Anterior cingulate cortex (tissue), 58 donors: ENCODE results near the gene CABP1.
"Not testable (repeated sequence)": the region's sequence is repeated elsewhere in the genome, so short reads cannot be mapped to it uniquely, and the experiment has no call there.

Source experiments
- DNase-seq, 58 donors: peaks; one replicate each; lab custom pipeline; 2025; lab: John Stamatoyannopoulos, UW

Gene CABP1

DNA sequence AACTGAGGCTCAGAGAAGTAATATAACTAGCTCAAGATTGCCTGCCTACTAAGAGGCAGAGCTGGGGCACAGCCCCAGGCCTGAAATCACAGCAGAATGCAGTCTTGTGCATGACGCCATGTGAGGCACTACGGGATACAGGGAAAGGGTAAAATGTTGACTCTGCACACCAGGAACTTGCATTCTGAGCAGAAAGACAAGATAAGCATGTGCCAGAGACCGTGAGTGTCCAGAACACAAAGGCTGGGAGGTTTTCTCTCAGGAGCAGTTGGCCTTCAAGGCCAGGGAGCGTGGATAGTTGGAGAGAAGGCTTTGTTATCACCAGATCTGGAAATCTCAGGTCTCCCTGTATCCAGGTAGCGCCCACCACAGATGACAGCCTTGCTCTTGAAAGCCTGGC lies 23.3 kb downstream of the CABP1 start:
- DNase-seq = no peak

DNA sequence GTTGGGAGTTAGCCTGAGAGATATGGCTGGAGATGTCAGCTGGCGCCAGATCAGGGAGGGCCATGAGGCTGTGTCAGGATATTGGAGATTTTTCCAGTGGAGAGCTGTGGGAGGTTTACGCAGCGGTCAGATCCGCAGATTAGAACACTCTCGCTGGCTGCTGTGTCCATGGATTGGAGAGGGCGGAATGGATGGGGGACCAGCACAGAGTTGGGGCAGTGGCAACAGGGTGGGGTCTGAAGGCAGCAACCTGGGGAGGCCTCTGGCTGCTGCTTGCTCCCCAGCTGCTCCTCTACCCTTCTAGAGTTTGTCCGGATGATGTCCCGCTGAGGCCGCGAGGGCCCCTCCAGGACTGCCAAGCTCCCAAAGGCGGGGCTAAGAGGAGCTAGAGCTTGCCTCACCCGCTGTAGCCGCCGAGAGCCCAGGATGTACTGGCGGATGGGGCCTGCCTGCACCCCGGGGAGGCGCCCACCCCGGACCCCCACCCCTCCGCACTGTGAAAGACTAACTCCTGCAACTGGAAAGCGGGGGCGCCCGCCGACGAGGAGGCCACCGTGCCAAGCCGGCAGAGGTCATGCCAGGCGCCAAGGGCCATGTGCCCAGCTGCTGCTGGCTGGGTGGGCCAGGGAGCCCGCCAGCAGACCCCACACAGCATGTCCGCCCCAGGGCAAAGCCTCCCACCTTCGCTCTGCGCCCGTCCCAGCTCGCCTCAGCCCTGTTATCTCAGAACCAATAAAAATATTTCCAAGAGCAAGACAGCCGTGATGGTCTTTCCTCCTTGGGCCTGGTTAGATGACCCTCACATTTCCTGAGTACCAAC lies 26.4 kb downstream of the CABP1 start:
- no peak for DNase-seq

DNA sequence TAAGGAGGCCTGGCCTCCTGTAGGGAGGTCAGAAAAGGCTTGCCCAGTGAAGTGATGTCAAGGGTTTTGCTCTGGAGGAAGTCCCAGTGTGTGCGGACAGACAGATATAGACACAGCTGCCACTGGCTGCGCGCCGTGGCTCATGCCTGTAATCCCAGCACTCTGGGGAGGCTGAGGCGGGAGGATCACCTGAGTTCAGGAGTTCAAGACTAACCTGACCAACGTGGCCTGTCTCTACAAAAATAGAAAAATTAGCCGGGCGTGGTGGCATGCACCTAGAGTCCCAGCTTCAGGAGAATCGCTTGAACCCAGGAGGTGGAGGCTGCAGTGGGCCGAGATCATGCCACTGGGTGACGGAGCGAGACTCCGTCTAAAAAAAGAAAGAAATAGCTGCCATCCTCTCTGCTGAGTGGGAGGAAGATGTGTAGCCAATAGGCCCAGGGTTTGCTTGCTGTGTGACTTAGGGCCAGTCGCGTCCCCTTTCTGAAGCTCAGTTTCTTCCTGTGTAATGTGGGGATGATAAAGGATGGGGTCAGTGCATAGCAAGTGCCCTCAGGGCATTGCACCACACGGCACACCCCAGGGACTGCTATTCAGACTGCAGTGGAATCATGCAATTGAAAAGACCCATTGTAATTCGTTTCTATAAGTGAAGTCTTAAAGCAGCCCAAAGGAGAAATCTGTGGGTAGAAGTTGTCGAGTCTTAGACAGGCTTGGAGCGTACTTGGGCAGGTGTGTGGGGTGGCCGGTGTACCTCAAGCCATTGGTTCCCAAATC lies 27.9 kb downstream of the CABP1 start:
- DNase-seq = no peak

GRCh38 chr12:120668868-120669840 lies 28.7 kb downstream of the CABP1 start:
- DNase-seq = peak in 4 of 58 donors; percentile 11 to 56 (median 28)

GRCh38 chr12:120670237-120670636 lies 29.8 kb downstream of the CABP1 start:
- not testable (repeated sequence) for DNase-seq

DNA sequence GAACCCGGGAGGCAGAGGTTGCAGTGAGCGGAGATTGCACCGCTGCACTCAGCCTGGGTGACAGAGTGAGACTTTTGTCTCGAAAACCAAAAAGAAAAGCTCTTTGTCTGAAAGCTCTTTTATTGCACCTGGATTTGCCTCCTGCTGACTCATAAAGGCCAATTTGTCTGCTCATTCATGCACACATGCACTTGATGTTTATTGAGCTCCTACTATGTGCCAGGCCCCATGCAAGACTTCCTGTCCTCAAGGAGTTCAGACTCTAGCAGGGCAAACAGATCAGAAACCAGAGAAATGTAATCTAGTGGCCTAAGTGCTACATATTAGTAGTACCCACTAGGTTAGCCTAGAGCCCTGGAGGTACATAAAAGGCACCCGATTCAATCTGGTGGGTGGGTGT lies 30.2 kb downstream of the CABP1 start:
- no peak for DNase-seq

GRCh38 chr12:120674097-120674636 lies 33.7 kb downstream of the CABP1 start:
- DNase-seq = no peak

DNA sequence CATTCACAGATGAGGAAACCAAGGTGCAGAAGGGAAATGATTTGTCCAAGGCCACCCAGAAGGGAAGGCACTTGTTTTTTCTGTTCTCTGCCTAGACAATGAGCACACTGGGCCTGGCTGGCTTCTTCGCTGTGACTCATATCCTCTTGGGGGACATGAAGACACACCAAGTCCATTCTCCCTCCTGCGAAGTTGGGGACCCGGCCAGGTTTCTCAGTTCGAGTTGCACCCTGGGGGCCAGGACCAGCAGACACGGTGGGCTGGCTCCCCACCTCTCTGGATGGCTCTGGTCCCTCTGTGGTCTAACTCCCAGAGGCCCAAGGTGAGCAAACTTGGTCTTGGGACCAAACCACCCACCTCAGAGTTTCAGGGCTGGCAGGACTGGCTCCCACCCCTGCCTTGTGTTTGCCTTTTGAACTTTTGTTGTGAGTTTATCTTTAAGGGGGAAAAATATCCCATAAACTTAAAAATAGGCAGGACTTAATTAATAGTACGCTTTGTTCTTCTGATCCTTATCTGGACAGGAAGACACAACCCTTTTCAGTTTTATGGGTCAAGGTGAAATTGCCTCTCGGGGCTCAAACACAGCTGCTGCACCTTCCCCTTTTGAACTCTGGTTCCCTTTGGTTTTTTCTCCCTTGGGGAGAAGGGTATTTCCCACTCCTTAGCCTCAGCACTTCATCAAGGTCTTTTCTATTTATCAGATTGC lies 37.5 kb downstream of the CABP1 start:
- DNase-seq = no peak

DNA sequence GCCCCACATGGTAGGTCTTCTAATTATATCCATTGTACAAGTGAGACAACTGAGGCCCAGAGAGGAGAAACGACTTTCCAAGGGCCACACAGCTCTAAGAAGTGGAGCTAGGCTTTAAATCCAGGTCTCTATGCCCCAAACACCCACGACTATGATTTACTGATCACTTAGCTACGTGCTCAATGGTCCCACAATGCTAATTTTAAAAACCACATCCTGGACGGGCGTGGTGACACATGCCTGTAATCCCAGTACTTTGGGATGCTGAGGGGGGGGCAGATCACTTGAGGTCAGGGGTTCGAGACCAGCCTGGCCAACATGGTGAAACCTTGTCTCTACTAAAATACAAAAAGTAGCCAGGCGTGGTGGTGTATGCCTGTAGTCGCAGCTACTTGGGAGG lies 38.1 kb downstream of the CABP1 start:
- no peak for DNase-seq

- no peak for DNase-seq
Measured at GRCh38 chr12:120680165-120680738, 39.8 kb downstream of the CABP1 start.

- no peak for DNase-seq
Measured at GRCh38 chr12:120684523-120684932, 44.1 kb downstream of the CABP1 start.

DNA sequence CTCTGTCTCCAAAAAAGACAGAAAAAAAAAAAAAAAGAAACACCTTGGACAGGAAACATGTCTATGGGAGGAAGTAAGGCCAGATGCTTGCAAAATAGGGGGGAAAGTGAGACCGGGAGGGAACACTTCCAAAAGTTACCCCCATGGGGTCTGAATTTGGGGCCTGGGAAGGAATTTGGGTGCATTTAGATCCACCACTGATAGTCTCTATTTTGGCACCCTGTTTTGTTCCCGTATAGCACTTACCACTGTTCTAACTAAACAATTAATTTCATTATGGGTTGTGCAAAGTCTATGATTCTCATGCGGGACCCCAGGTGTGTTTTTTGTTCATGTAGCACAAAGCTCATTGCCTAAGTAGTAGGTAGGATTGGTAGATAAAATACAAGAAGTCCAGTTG lies 45.1 kb downstream of the CABP1 start:
- DNase-seq = no peak

DNA sequence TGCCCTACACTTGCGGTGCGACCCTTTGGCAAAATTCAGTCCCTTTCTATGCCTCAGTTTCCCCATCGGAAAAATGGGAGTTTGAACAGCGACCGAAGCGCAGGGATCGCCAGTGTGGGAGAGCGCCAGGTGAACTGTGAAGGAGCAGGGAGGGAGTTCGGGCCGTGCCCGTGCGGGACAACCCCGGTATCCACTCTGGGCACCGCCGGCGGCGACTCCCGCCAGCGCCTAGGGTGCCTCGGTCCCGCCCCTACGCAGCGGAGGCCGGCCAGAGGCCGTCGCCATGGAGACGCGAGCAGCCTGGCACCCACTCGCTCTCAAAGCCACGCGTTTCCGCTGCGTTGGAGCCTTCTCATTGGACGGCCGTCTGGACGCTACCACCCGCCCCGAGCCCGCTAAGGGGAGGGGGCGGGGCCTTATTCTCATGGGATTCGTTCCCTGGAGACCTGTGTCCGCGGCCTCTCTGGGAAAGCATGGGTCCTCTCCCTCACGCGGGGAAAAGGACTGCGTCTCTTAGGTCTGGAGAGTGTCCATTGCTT lies 45.8 kb downstream of the CABP1 start:
- peak; percentile 85 to 100 (median 97) for DNase-seq

DNA sequence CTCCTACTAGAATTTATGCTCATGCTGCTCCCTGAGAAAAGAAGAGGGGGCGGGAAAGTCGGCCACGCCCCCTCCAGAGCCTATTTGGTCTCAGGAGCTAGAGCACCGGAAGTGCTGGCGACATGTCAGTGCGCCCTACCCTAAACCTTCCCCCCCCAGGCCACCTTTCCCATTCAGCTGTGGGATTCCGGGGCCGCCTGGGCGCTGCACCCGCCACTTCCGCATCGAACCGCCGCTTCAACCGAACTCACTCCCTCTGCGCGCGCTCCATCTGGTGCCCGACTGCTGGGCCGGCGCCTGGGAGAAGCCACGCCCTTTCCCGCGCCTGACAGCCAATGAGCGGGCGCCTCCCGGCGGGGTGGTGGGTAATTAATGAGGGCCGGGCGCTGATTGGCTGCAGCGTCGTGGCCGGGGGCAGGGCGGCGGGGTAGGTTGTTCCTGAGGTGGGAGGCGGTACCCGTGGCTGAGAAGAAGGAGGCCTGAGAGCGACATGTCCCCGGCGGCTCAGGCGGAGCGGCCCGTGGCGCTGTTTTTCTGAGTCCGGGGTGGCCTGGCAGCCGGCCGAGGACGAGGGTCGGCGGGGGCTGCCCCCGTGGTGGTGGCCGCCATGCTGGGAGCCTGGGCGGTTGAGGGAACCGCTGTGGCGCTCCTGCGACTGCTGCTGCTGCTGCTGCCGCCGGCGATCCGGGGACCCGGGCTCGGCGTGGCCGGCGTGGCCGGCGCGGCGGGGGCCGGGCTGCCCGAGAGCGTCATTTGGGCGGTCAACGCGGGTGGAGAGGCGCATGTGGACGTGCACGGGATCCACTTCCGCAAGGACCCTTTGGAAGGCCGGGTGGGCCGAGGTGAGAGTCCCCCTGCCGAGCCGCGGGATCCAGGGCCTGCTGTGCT lies 46.5 kb downstream of the CABP1 start, which contains the start of gene MLEC:
Gene MLEC, plus strand, starts transcription at position 460 of the 888 bp plus-strand sequence. Its CDS starts 148 bp downstream, at position 608.
- peak; percentile 92 to 100 (median 99) for DNase-seq

- peak in 2 of 58 donors; percentile 13 to 38 for DNase-seq
Measured at GRCh38 chr12:120687578-120688289, 47.3 kb downstream of the CABP1 start.

GRCh38 chr12:120688527-120689071 lies 48.2 kb downstream of the CABP1 start:
- DNase-seq = peak in 1 of 58 donors; percentile 19
